HG03066 (cell line): ENCODE data around the gene NOL3.

Experiments
- ATAC-seq: cut with Tn5 transposase; IDR thresholded peaks from one replicate; pipeline ENCODE4 v1.9.1; 2021; ENCODE audit warnings: low read depth; ENCODE audit not compliant: unreplicated experiment

Gene NOL3

GRCh38 chr16:67169011-67169451 lies 1.3 kb upstream of the NOL3 start:
- no peak for ATAC-seq

GRCh38 chr16:67169642-67170167 lies 633 bp upstream of the NOL3 start:
- ATAC-seq = no peak

GRCh38 chr16:67170949-67171649 lies 761 bp downstream of the NOL3 start:
- ATAC-seq = no peak

GRCh38 chr16:67173323-67173722 lies 3.0 kb downstream of the NOL3 start:
- no peak for ATAC-seq

- ATAC-seq = peak; percentile 47
Observed at GRCh38 chr16:67173808-67174705, 3.7 kb downstream of the NOL3 start.

- no peak for ATAC-seq
Observed at GRCh38 chr16:67174706-67175231, 4.4 kb downstream of the NOL3 start.

- no peak for ATAC-seq
Observed at GRCh38 chr16:67176662-67177061, 6.3 kb downstream of the NOL3 start.

GRCh38 chr16:67177743-67178699 lies 7.7 kb downstream of the NOL3 start:
- ATAC-seq = no peak

- no peak for ATAC-seq
Observed at GRCh38 chr16:67179421-67180080, 9.2 kb downstream of the NOL3 start.

- no peak for ATAC-seq
Observed at GRCh38 chr16:67180166-67180565, 9.8 kb downstream of the NOL3 start.

- no peak for ATAC-seq
Observed at GRCh38 chr16:67181346-67181745, 11.0 kb downstream of the NOL3 start.

GRCh38 chr16:67182288-67182687 lies 11.9 kb downstream of the NOL3 start:
- no peak for ATAC-seq

- no peak for ATAC-seq
Observed at GRCh38 chr16:67183284-67183626, 12.9 kb downstream of the NOL3 start.

- ATAC-seq = peak; percentile 93
Observed at GRCh38 chr16:67183627-67184452, 13.5 kb downstream of the NOL3 start, which contains the start of gene MATCAP1. MATCAP1 (minus strand) TSS chr16:67183963; CDS start chr16:67180610, 3,353 bp downstream.

GRCh38 chr16:67184453-67184994 lies 14.2 kb downstream of the NOL3 start:
- ATAC-seq = no peak

- no peak for ATAC-seq
Observed at GRCh38 chr16:67184995-67185650, 14.8 kb downstream of the NOL3 start.

- ATAC-seq = no peak
Observed at GRCh38 chr16:67185651-67186134, 15.4 kb downstream of the NOL3 start.

- ATAC-seq = no peak
Observed at GRCh38 chr16:67186550-67186950, 16.2 kb downstream of the NOL3 start.
